ENCODE data around the gene B4GALT3. TPM values are rescaled to one million over a fixed set of nuclear protein-coding genes. Genes with fewer than 3 reads are reported as not detected.

Gene B4GALT3
- total RNA-seq, 2 experiments from 2014 or later: 36.2 to 41.7 TPM

- H3K36me3 ChIP-seq (ENCODE audit: insufficient read depth, low read length): no peaks in the 10 kb centered on the region; the same call in 1 of the 2 replicates
- no peak overlapping the region for H3K4me3 ChIP-seq (ENCODE audit: low read depth, low read length, poor library complexity, severe bottlenecking)
- no peak overlapping the region for H3K27ac ChIP-seq (ENCODE audit: low read depth, low read length, poor library complexity, severe bottlenecking)
- TF ChIP-seq, protein P1, sequence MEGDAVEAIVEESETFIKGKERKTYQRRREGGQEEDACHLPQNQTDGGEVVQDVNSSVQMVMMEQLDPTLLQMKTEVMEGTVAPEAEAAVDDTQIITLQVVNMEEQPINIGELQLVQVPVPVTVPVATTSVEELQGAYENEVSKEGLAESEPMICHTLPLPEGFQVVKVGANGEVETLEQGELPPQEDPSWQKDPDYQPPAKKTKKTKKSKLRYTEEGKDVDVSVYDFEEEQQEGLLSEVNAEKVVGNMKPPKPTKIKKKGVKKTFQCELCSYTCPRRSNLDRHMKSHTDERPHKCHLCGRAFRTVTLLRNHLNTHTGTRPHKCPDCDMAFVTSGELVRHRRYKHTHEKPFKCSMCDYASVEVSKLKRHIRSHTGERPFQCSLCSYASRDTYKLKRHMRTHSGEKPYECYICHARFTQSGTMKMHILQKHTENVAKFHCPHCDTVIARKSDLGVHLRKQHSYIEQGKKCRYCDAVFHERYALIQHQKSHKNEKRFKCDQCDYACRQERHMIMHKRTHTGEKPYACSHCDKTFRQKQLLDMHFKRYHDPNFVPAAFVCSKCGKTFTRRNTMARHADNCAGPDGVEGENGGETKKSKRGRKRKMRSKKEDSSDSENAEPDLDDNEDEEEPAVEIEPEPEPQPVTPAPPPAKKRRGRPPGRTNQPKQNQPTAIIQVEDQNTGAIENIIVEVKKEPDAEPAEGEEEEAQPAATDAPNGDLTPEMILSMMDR (conservative IDR thresholded peaks at IDR 0.05; ENCODE audit: low read length): no peak
- TF ChIP-seq EZH2phosphoT487 (IDR thresholded peaks at IDR 0.05; ENCODE audit: borderline replicate concordance, low read depth, low read length): no peak
- POLR2A ChIA-PET: interaction anchor here (0.9 to 2.2 kb wide), 6 partner anchors 9 to 91 kb away, joined by 3 to 6 read pairs (median 4); partner anchors contain the start of genes NIT1, PFDN2 and TOMM40L
- H3K4me2 ChIP-seq (ENCODE audit: low read length): no peak overlapping the region
- DNase-seq (ENCODE audit: low spot score): no peak
- H3K79me2 ChIP-seq (ENCODE audit: insufficient read depth, low read depth, low read length): peaks cover 10% of the 10 kb centered on the region; the same call in 1 of the 2 replicates
- CTCF ChIA-PET (ENCODE audit: unreplicated experiment): interaction anchor here (1.0 to 1.9 kb wide), 3 partner anchors 28 to 140 kb away, joined by 3 to 5 read pairs (median 3); partner anchors contain the start of gene PPOX
- peaks cover 19% of the 10 kb centered on the region for H3K4me1 ChIP-seq (ENCODE audit: insufficient read depth, low read length, poor library complexity, severe bottlenecking)
- intact Hi-C loops (cut with micrococcal nuclease; ENCODE audit: unreplicated experiment): loop anchor here (2.0 kb wide), 1 partner anchor 141 kb away; no protein-coding TSS in a partner anchor
- no peak overlapping the region for H2AFZ ChIP-seq (ENCODE audit: low read length)
- BruUV-seq (replicated peaks): no TSS peak
- H3K9me2 ChIP-seq (ENCODE audit: insufficient read depth, low read length): no peaks in the 10 kb centered on the region
- no peaks in the 10 kb centered on the region for H4K20me1 ChIP-seq (ENCODE audit: insufficient read depth, low read length)
- no peaks in the 10 kb centered on the region for H3K9me3 ChIP-seq (ENCODE audit: low read length)
Measured at GRCh38 chr1:161137881-161138280, 39.4 kb downstream of the B4GALT3 start.

DNA sequence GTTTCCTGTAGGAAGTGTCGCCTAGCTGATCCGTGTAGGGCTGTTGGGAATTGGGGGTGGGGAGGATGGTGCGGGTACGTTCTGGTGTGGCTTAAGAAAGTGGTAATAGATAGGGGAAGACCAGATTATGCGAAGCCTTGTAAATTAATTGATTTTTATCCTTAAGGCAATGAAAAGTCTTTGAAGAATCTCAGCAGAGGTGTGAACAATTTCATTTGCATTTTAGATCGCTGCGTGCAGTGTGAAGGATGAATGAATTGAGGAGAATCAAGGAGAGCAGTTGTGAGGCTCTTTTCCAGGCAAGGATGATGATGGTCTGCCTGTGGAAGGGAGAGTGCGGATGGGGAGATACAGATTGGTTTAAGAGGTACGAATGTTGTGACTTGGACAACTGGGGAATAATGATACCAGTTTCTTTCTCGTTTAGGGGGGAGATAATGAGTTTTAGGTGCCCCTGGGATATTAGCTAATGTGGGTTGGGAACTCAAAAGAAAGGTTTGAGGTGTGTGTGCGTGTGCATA lies 44.0 kb downstream of the B4GALT3 start:
- peak overlapping the region; percentile 70 for H3K27ac ChIP-seq (ENCODE audit: low read depth, low read length, poor library complexity, severe bottlenecking)
- POLR2A ChIA-PET: interaction anchor here (0.5 to 2.0 kb wide), 7 partner anchors 12 to 142 kb away, joined by 3 to 10 read pairs (median 3); partner anchors contain the start of genes NIT1 and PFDN2
- H3K4me2 ChIP-seq (ENCODE audit: low read length): peak overlapping the region; percentile 85
- H3K4me1 ChIP-seq (ENCODE audit: insufficient read depth, low read length, poor library complexity, severe bottlenecking): peaks cover 34% of the 10 kb centered on the region
- peaks cover 28% of the 10 kb centered on the region; the same call in 1 of the 2 replicates for H3K79me2 ChIP-seq (ENCODE audit: insufficient read depth, low read depth, low read length)
- CTCF ChIA-PET (ENCODE audit: unreplicated experiment): interaction anchor here (0.6 to 1.4 kb wide), 5 partner anchors 16 to 1001 kb away, joined by 3 to 4 read pairs (median 3); partner anchors contain the start of genes B4GALT3 and PPOX
- peaks cover 25% of the 10 kb centered on the region for H3K36me3 ChIP-seq (ENCODE audit: insufficient read depth, low read length)
- H4K20me1 ChIP-seq (ENCODE audit: insufficient read depth, low read length): no peaks in the 10 kb centered on the region
- no peaks in the 10 kb centered on the region for H3K9me3 ChIP-seq (ENCODE audit: low read length)
- no peak for DNase-seq (ENCODE audit: low spot score)
- TF ChIP-seq, protein P1 (conservative IDR thresholded peaks at IDR 0.05; ENCODE audit: low read length): no peak
- TF ChIP-seq EZH2phosphoT487 (IDR thresholded peaks at IDR 0.05; ENCODE audit: borderline replicate concordance, low read depth, low read length): no peak
- no peaks in the 10 kb centered on the region for H3K9me2 ChIP-seq (ENCODE audit: insufficient read depth, low read length)
- BruUV-seq (replicated peaks): TSS peak; percentile 68
- H3K4me3 ChIP-seq (ENCODE audit: low read depth, low read length, poor library complexity, severe bottlenecking): peak overlapping the region; percentile 86
- H2AFZ ChIP-seq (ENCODE audit: low read length): peak overlapping the region; percentile 93
- intact Hi-C loops (cut with micrococcal nuclease; ENCODE audit: unreplicated experiment): no loop called here

Data from OCI-LY7 (cell line).